ENCODE measurements around the gene COPS6.
"Not testable (repeated sequence)": the region's sequence is repeated elsewhere in the genome, so short reads cannot be mapped to it uniquely, and the experiment has no call there.

The COPS6 gene

DNA sequence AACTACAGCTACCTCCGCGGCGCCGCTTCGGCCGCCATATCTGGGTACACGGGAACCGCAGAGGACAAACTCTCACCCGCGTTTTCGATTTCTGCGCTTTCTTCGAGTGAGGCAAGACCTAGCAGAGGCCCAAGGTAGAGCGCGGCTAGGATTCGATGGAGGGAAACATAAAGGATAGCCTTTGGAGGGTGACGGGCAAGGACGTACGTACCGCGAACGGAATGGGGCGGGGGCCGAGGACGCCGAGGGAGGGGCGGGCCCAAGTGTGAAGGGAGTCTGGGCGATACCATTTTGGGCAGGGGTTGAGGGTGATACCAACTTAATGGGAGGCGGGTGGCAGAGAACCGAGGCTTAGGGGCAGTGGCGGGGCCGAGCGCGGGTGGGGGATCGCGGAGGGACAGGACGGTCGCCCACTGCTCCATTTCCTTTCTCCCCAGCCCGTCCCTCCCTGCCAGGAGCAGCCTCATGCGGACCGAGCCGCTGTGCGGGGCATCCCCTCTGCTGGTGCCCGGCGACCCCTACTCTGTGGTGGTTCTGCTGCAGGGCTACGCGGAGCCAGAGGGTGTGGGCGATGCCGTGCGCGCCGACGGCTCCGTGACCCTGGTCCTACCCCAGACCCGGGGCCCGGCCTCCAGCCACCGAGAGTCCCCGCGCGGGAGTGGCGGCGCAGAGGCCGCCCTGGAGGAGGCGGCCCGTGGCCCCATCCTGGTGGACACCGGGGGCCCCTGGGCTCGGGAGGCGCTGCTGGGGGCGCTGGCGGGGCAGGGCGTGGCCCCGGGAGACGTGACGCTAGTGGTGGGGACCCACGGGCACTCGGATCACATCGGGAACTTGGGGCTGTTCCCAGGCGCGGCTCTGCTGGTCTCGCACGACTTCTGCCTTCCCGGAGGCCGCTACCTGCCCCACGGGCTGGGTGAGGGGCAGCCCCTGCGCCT lies 38.4 kb downstream of the COPS6 start, which contains the start of gene MBLAC1:
Gene MBLAC1, plus strand, starts transcription at position 37 of the 935 bp plus-strand sequence. Its CDS starts 429 bp downstream, at position 466.
- DNase-seq (ENCODE audit: low read depth) = peak; percentile 92

DNA sequence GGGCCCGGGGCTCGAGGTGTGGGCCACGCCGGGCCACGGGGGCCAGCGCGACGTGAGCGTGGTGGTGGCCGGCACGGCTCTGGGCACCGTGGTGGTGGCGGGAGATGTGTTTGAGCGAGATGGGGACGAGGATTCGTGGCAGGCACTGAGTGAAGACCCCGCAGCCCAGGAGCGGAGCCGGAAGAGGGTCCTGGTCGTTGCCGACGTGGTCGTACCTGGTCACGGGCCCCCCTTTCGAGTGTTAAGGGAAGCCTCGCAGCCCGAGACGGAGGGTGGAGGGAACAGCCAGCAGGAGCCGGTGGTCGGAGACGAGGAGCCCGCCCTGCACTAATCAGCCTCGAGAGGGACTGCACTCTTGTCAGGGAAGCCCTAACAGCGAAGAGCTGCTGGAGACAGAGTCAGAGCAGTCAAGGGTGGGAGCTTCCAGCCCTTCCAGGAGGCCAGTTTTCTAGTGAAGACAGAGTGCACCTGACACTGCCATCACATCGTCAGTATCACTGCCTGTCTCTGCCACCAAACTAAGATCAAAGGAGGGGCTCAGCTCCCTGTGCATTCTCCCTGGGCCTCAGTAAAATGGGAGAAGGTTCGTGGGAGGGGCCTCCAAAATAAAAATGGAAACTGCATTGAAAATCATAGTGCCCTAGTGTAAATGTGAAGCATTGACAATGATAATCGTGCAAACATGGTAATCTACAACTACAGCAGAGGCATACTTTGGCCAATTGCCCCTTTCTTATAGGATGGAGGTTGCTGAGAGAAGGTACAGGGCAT lies 39.3 kb downstream of the COPS6 start:
- DNase-seq (ENCODE audit: low read depth) = peak; percentile 45

DNA sequence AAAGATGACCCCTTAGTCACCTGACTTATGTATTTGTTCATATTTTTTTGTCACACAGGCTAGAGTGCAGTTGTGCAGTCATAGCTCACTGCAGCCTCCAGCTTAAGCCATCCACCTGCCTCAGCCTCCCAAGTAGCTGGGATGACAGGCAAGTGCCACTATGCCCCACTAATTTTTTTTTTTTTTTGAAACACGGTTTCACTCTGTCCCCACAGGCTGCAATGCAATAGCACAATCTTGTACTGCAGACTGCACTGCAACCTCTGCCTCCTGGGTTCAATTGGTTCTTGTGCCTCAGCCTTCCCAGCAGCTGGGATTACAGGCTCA lies 39.8 kb downstream of the COPS6 start:
- no peak for DNase-seq (ENCODE audit: low read depth)

DNA sequence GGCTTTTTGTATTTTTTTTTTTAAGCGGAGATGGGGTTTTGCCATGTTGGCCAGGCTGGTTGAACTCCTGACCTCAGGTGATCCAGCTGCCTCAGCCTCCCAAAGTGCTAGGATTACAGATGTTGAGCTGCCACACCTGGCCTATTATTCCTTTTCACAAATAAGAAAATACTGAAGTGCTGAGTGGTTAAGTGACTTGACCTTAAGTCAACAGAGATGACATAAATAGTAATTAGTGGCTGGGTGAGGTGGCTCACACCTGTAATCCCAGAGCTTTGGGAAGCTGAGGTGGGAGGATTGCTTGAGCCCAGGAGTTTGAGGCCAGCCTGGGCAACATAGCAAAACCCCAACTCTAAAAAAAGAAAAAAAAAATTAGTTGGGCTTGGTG lies 41.4 kb downstream of the COPS6 start:
- not testable (repeated sequence) for DNase-seq (ENCODE audit: low read depth)

DNA sequence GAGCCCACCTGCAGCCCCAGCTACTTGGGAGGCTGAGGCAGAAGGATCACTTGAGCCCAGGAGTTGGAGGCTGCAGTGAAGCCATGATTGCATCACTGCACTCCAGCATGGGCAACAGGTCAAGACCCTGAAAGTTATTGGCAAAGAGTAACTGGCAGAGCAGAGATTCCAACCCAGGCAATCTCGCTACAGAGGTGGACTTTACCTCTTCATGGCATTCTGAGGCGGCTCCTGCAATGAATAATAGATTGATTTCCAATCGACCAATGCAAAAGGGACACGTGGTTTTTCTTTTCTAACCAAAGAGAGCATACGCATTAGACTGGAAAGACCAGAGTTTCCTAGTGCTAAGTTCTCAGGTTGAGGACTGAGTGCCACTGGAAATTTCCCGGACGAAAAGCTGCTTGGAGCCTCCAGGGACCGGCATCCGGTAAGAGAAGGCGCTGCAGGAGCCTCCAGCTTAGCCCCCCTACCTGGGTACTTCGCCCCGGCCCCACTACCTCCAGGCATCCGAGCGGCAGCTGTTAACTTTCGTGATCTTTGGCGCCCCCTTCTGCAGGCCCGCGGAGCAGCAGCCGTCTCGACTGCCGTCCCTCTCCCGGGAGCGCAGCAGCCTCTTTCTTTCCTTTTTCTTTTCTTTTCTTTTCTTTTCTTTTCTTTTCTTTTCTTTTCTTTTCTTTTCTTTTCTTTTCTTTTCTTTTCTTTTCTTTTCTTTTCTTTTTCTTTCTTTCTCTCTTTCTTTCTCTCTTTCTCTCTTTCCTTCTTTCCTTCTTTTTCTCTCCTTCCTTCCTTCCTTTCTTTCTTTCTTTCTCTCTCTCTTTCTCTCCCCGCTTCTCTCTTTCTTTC lies 42.1 kb downstream of the COPS6 start:
- peak; percentile 66 for DNase-seq (ENCODE audit: low read depth)

DNA sequence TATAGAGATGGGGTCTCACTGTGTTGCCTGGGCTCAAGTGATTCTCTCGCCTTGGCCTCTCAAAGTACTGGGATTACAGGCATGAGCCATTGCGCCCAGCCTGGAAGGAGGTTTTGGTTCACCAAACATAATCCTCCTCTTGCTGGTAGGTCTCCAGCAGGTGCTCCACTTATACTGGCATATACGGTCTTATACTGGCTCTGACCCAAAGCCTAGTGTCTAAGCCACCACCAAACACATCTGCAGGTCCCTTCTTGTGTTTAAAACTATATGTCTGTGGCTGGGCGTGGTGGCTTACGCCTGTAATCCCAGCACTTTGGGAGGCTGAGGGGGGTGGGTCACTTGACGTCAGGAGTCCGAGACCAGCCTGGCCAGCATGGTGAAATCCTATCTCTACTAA lies 43.4 kb downstream of the COPS6 start:
- DNase-seq (ENCODE audit: low read depth) = no peak

DNA sequence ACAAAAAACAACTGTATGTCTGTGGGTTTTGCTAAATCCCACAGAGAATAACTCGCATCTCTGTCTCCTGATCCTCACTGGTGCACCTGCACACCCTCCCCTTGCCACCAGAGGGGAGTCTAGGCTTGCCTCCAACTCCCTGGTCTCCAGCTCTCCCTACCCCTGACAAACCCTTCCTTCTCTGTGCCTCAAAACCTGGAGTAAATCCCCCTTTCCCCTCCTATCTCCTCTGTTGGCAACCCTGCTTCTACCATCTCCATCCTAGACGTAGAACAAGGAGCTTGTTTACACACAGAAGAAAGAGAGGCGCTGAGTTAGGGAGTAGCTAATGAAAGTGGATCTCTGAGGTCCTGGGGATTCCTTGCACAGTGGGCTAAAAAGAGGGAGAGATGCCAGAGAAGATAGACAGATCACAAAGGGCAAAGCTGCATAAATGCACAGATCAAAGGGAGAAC lies 44.0 kb downstream of the COPS6 start:
- DNase-seq (ENCODE audit: low read depth) = peak; percentile 75

DNA sequence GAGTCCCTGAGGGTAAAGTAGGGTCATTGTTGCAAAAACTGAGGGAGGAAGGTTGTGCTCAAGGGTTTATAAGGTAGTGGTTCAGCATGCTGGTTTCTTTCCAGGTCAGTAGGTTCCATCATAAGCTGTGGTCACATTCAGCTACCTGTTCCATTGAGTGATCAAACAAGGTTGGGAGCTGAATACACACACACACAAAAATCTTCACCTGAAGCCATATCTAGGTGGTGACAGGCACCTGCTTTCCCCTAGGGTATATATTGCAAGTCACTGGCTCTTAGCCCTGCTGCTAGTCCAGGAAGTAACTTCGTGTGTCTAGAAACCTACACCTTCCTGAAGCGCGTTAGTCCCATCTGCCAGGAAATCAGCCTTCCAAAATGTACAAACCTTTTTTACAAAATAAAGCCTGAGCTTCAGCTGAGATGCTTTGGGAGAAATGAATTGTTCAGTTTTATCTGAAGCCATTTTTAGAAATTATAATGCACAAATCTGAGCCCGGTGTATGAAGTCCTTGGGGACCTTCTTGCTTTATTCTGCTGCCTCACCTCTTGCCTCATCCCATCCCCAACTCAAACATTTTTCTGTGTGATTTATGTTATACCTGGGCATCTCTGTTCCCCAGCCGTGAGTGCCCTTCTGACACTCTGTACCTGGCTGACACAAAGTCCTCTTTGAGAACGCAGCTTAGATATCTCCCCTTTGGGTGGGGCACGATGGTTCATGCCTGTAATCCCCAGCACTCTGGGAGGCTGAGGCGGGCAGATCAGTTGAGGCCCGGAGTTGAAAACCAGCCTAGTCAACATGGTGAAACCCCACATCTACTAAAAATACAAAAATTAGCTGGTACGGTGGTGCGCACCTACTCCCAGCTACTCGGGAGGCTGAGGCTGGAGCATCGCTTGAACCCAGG lies 49.3 kb downstream of the COPS6 start:
- DNase-seq (ENCODE audit: low read depth) = no peak

DNA sequence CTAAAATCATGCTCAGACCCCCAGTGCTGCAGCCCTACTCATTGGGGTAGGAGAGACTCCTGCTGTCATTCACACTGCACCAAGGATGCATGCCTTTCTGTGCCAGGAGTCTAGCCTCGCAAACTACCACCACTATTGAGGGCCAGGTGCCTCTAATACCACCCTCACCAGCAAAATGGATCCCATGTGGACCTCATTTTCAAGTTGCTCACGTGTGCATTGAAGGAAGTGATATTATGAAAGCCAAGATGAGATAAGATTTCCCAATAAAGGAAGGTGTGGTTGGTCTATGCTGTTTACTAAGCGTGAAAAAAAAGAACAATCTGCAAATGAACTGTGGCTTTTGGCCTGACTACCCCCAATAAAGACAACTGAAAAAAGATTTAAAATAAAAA lies 52.8 kb downstream of the COPS6 start:
- DNase-seq (ENCODE audit: low read depth) = no peak
